WTC11 (cell line): ENCODE data around the gene ARHGEF10L. TPM values are rescaled to one million over a fixed set of nuclear protein-coding genes. Genes with fewer than 3 reads are reported as not detected.

Experiments used
- ATAC-seq: fragments of 200-7000 bp; cut with Tn5 transposase; 2 replicates; pipeline ENCODE4 v1.10.0; 2021; ENCODE audit warnings: mild to moderate bottlenecking, moderate library complexity
- CTCF ChIA-PET: fragments of 300-600 bp; sonication (Branson Sonifier 250); formaldehyde crosslinking; loops from one replicate; lab custom pipeline; 2021; ENCODE audit warnings: antibody characterized with exemption; lab: Charles Lee
- POLR2A ChIA-PET: fragments of 350-600 bp; sonication (Branson Sonifier 250); formaldehyde crosslinking; loops from one replicate; lab custom pipeline; 2021; ENCODE audit warnings: antibody characterized with exemption; lab: Charles Lee
- DNase-seq: peaks from one replicate; pipeline ENCODE4 v3.0.0; 2021; ENCODE audit warnings: low spot score
- H3K27ac Mint-ChIP-seq: 2 replicates; pipeline ENCODE4 v1.8.0; 2021; ENCODE audit warnings: mixed read lengths
- H3K27me3 Mint-ChIP-seq: 2 replicates; pipeline ENCODE4 v1.8.0; 2021; ENCODE audit warnings: low read depth, mild to moderate bottlenecking, moderate library complexity, mixed read lengths
- H3K36me3 Mint-ChIP-seq: 2 replicates; pipeline ENCODE4 v1.8.0; 2021; ENCODE audit warnings: mixed read lengths
- H3K4me1 Mint-ChIP-seq: 2 replicates; pipeline ENCODE4 v1.8.0; 2022; ENCODE audit warnings: mixed read lengths
- H3K4me3 Mint-ChIP-seq: 2 replicates; pipeline ENCODE4 v1.8.0; 2021; ENCODE audit warnings: mild to moderate bottlenecking, moderate library complexity, mixed read lengths
- H3K9me3 Mint-ChIP-seq: 2 replicates; pipeline ENCODE4 v1.8.0; 2021; ENCODE audit warnings: mixed read lengths
- FOXJ3 ChIP-seq: sonication (generic); formaldehyde crosslinking; IDR thresholded peaks from 2 replicates; pipeline ENCODE4 v1.9.0; 2021; ENCODE audit warnings: missing genetic modification reagents, mild to moderate bottlenecking, borderline replicate concordance
- KAT7 ChIP-seq: sonication (generic); formaldehyde crosslinking; IDR thresholded peaks from 2 replicates; pipeline ENCODE4 v1.8.1; 2023; ENCODE audit warnings: missing genetic modification reagents, mild to moderate bottlenecking, borderline replicate concordance
- MXD4 ChIP-seq: fragments of 250-450 bp; sonication (Bioruptor Pico); IDR thresholded peaks from 2 replicates; pipeline ENCODE4 v1.8.0; 2021; ENCODE audit warnings: mild to moderate bottlenecking, moderate library complexity, borderline replicate concordance
- OVOL2 ChIP-seq: fragments of 250-450 bp; sonication (Bioruptor Pico); IDR thresholded peaks from 2 replicates; pipeline ENCODE4 v1.9.0; 2021; ENCODE audit warnings: mild to moderate bottlenecking, borderline replicate concordance
- RELA ChIP-seq: sonication (generic); formaldehyde crosslinking; IDR thresholded peaks from 2 replicates; pipeline ENCODE4 v1.8.1; 2022; ENCODE audit warnings: missing genetic modification reagents, mild to moderate bottlenecking, borderline replicate concordance
- SMAD3 ChIP-seq: sonication (generic); formaldehyde crosslinking; IDR thresholded peaks from 2 replicates; pipeline ENCODE4 v1.8.0; 2022; ENCODE audit warnings: missing genetic modification reagents, mild to moderate bottlenecking, borderline replicate concordance
- SOX15 ChIP-seq: fragments of 250-450 bp; sonication (Bioruptor Pico); IDR thresholded peaks from 2 replicates; pipeline ENCODE4 v1.9.0; 2021; ENCODE audit warnings: mild to moderate bottlenecking
- SP1 ChIP-seq: sonication (generic); formaldehyde crosslinking; conservative IDR thresholded peaks from 2 replicates; pipeline ENCODE4 v1.8.1; 2022; ENCODE audit warnings: missing genetic modification reagents
- TP53 ChIP-seq: sonication (generic); formaldehyde crosslinking; IDR thresholded peaks from 2 replicates; pipeline ENCODE4 v1.8.1; 2023; ENCODE audit warnings: mild to moderate bottlenecking, missing genetic modification reagents
- ZNF232 ChIP-seq: sonication (generic); formaldehyde crosslinking; IDR thresholded peaks from 2 replicates; pipeline ENCODE4 v1.8.0; 2022; ENCODE audit warnings: mild to moderate bottlenecking, missing genetic modification reagents
- ZNF263 ChIP-seq: sonication (generic); formaldehyde crosslinking; IDR thresholded peaks from 2 replicates; pipeline ENCODE4 v1.8.1; 2022; ENCODE audit warnings: low read depth, mild to moderate bottlenecking, moderate library complexity, missing genetic modification reagents
- ZNF423 ChIP-seq: fragments of 250-450 bp; sonication (Bioruptor Pico); IDR thresholded peaks from 2 replicates; pipeline ENCODE4 v2.1.2; 2022; ENCODE audit warnings: mild to moderate bottlenecking, moderate library complexity
- total RNA-seq: library from RNA; stranded (reverse); gene quantifications from 3 replicates; pipeline ENCODE4 v1.2.3, GENCODE V29; 2021
- TF ChIP-seq, protein P1 (sequence below): fragments of 250-450 bp; sonication (Bioruptor Pico); IDR thresholded peaks from 2 replicates; pipeline ENCODE4 v2.1.2; 2022; ENCODE audit warnings: mild to moderate bottlenecking, moderate library complexity
- TF ChIP-seq, protein P2 (sequence below): sonication (generic); formaldehyde crosslinking; IDR thresholded peaks from 2 replicates; pipeline ENCODE4 v1.8.0; 2022; ENCODE audit warnings: mild to moderate bottlenecking, missing genetic modification reagents
- TF ChIP-seq, protein P3 (sequence below): fragments of 200-600 bp; IDR thresholded peaks from 2 replicates; pipeline ENCODE4 v1.8.0; 2022; ENCODE audit warnings: antibody characterized with exemption
- TF ChIP-seq, protein P4 (sequence below): sonication (generic); formaldehyde crosslinking; IDR thresholded peaks from 2 replicates; pipeline ENCODE4 v1.8.1; 2022; ENCODE audit warnings: mild to moderate bottlenecking, moderate library complexity, missing genetic modification reagents
- TF ChIP-seq, protein P5 (sequence below): fragments of 250-450 bp; sonication (Bioruptor Pico); IDR thresholded peaks from 2 replicates; pipeline ENCODE4 v1.9.0; 2021; ENCODE audit warnings: mild to moderate bottlenecking
- TF ChIP-seq, protein P6 (sequence below): sonication (generic); formaldehyde crosslinking; IDR thresholded peaks from 2 replicates; pipeline ENCODE4 v1.8.1; 2022; ENCODE audit warnings: mild to moderate bottlenecking, missing genetic modification reagents, moderate library complexity, borderline replicate concordance
- TF ChIP-seq, protein P7 (sequence below): fragments of 250-450 bp; sonication (Bioruptor Pico); conservative IDR thresholded peaks from 2 replicates; pipeline ENCODE4 v1.9.0; 2021; ENCODE audit warnings: mild to moderate bottlenecking
- TF ChIP-seq, protein P8 (sequence below): sonication (generic); formaldehyde crosslinking; IDR thresholded peaks from 2 replicates; pipeline ENCODE4 v1.8.0; 2023; ENCODE audit warnings: missing genetic modification reagents

The ARHGEF10L gene
- total RNA-seq, 1 experiment from 2014 or later, result 34.4 TPM

DNA sequence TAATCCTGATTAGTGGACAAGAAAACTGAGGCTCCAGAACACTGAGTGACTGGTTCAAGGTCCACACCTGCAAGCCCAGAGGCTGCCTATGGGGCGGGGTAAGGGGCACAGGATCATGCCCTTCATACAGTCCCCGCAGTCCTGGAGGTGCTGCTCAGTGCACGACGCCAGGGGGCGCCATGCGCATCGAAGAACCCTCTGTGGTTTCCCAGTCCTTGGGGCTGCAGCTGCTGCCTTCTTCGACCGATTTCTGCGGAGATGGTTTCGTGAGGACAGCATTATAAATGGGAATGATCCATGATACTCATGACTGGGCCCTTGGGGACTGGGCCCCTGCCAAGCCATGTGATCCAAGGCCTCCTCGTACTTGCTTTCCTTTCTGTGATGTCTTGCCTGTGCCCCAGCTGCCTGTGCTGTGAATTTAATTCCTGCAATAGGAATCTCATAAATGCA, 37.1 kb upstream of the ARHGEF10L start:
- DNase-seq (peak; percentile 97), ATAC-seq (peak; percentile 99)
- no peaks in the 10 kb centered on the region; the same call in none of the 2 replicates for H3K36me3 Mint-ChIP-seq
- peaks cover 7% of the 10 kb centered on the region; the same call in 1 of the 2 replicates for H3K4me1 Mint-ChIP-seq
- H3K27me3 Mint-ChIP-seq, result 0 out of 2 replicates have a peak, but pooled peaks cover 4% of the 10 kb centered on the region
- no peak overlapping the region for H3K4me3 Mint-ChIP-seq
- peaks cover 16% of the 10 kb centered on the region for H3K9me3 Mint-ChIP-seq
- ChIA-PET CTCF (interaction anchor here (0.7 to 13.0 kb wide), 44 partner anchors 8 to 314 kb away, joined by 3 to 273 read pairs (median 5); no protein-coding TSS in a partner anchor), POLR2A (interaction anchor here (0.6 to 1.2 kb wide), 4 partner anchors 46 to 85 kb away, joined by 3 to 4 read pairs (median 3); no protein-coding TSS in a partner anchor)
- H3K27ac Mint-ChIP-seq, result no peak overlapping the region
- TF ChIP-seq, protein P1, sequence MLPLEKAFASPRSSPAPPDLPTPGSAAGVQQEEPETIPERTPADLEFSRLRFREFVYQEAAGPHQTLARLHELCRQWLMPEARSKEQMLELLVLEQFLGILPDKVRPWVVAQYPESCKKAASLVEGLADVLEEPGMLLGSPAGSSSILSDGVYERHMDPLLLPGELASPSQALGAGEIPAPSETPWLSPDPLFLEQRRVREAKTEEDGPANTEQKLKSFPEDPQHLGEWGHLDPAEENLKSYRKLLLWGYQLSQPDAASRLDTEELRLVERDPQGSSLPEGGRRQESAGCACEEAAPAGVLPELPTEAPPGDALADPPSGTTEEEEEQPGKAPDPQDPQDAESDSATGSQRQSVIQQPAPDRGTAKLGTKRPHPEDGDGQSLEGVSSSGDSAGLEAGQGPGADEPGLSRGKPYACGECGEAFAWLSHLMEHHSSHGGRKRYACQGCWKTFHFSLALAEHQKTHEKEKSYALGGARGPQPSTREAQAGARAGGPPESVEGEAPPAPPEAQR, result no peak
- no peak for TF ChIP-seq ZNF263
- TF ChIP-seq SMAD3, result 0 out of 2 replicates have a peak, but pooled peaks have one; percentile 39
- TF ChIP-seq, protein P2, sequence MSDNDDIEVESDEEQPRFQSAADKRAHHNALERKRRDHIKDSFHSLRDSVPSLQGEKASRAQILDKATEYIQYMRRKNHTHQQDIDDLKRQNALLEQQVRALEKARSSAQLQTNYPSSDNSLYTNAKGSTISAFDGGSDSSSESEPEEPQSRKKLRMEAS, result peak; percentile 33; the same call in 1 of the 2 replicates
- TF ChIP-seq, protein P3, sequence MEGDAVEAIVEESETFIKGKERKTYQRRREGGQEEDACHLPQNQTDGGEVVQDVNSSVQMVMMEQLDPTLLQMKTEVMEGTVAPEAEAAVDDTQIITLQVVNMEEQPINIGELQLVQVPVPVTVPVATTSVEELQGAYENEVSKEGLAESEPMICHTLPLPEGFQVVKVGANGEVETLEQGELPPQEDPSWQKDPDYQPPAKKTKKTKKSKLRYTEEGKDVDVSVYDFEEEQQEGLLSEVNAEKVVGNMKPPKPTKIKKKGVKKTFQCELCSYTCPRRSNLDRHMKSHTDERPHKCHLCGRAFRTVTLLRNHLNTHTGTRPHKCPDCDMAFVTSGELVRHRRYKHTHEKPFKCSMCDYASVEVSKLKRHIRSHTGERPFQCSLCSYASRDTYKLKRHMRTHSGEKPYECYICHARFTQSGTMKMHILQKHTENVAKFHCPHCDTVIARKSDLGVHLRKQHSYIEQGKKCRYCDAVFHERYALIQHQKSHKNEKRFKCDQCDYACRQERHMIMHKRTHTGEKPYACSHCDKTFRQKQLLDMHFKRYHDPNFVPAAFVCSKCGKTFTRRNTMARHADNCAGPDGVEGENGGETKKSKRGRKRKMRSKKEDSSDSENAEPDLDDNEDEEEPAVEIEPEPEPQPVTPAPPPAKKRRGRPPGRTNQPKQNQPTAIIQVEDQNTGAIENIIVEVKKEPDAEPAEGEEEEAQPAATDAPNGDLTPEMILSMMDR, result peak; percentile 97
- TF ChIP-seq RELA (CRISPR knock-in tag), result no peak
- peak; percentile 62; the same call in 1 of the 2 replicates for TF ChIP-seq ZNF232 (CRISPR knock-in tag)

DNA sequence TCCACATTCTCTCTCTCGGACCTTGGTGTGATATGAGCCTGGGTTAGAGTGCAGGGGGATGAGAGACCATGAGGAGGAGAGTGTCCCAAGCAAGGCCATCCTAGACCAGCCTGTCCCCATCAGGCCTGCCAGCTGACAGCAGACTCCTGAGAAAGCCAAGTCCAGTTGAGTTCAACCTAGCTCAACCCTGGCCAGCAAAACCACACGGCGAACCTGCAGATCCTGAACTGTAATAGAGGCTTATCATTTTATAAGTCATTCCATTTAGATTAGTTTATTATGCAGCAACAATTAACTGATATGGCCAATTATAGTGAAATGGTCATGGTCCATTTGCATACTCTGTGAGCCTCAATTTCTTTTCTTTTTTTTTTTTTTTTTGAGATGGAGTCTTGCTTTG, 36.4 kb upstream of the ARHGEF10L start:
- Mint-ChIP-seq H3K27ac (no peak overlapping the region), H3K36me3 (no peaks in the 10 kb centered on the region; the same call in none of the 2 replicates), H3K4me1 (peaks cover 7% of the 10 kb centered on the region; the same call in 1 of the 2 replicates), H3K27me3 (0 out of 2 replicates have a peak, but pooled peaks cover 4% of the 10 kb centered on the region), H3K9me3 (peaks cover 9% of the 10 kb centered on the region), H3K4me3 (no peak overlapping the region)
- ATAC-seq (no peak), DNase-seq (no peak)
- POLR2A ChIA-PET, result interaction anchor here (0.8 to 1.2 kb wide), 2 partner anchors 70 to 84 kb away, joined by 3 to 4 read pairs; no protein-coding TSS in a partner anchor
- CTCF ChIA-PET, result interaction anchor here (0.9 to 13.0 kb wide), 29 partner anchors 8 to 241 kb away, joined by 3 to 273 read pairs (median 6); no protein-coding TSS in a partner anchor
- no peak for TF ChIP-seq KAT7 (CRISPR knock-in tag)
- no peak for TF ChIP-seq ZNF423 (CRISPR knock-in tag)
- TF ChIP-seq, protein P4, sequence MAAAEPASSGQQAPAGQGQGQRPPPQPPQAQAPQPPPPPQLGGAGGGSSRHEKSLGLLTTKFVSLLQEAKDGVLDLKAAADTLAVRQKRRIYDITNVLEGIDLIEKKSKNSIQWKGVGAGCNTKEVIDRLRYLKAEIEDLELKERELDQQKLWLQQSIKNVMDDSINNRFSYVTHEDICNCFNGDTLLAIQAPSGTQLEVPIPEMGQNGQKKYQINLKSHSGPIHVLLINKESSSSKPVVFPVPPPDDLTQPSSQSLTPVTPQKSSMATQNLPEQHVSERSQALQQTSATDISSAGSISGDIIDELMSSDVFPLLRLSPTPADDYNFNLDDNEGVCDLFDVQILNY, result no peak
- TF ChIP-seq, protein P5, sequence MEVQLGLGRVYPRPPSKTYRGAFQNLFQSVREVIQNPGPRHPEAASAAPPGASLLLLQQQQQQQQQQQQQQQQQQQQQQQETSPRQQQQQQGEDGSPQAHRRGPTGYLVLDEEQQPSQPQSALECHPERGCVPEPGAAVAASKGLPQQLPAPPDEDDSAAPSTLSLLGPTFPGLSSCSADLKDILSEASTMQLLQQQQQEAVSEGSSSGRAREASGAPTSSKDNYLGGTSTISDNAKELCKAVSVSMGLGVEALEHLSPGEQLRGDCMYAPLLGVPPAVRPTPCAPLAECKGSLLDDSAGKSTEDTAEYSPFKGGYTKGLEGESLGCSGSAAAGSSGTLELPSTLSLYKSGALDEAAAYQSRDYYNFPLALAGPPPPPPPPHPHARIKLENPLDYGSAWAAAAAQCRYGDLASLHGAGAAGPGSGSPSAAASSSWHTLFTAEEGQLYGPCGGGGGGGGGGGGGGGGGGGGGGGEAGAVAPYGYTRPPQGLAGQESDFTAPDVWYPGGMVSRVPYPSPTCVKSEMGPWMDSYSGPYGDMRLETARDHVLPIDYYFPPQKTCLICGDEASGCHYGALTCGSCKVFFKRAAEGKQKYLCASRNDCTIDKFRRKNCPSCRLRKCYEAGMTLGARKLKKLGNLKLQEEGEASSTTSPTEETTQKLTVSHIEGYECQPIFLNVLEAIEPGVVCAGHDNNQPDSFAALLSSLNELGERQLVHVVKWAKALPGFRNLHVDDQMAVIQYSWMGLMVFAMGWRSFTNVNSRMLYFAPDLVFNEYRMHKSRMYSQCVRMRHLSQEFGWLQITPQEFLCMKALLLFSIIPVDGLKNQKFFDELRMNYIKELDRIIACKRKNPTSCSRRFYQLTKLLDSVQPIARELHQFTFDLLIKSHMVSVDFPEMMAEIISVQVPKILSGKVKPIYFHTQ (CRISPR knock-in tag), result no peak
- TF ChIP-seq, protein P6, sequence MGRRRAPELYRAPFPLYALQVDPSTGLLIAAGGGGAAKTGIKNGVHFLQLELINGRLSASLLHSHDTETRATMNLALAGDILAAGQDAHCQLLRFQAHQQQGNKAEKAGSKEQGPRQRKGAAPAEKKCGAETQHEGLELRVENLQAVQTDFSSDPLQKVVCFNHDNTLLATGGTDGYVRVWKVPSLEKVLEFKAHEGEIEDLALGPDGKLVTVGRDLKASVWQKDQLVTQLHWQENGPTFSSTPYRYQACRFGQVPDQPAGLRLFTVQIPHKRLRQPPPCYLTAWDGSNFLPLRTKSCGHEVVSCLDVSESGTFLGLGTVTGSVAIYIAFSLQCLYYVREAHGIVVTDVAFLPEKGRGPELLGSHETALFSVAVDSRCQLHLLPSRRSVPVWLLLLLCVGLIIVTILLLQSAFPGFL, result no peak
- no peak for TF ChIP-seq MXD4
- TF ChIP-seq SOX15, result no peak
- TF ChIP-seq OVOL2, result no peak
- TF ChIP-seq TP53 (CRISPR knock-in tag), result no peak
- TF ChIP-seq, protein P7, sequence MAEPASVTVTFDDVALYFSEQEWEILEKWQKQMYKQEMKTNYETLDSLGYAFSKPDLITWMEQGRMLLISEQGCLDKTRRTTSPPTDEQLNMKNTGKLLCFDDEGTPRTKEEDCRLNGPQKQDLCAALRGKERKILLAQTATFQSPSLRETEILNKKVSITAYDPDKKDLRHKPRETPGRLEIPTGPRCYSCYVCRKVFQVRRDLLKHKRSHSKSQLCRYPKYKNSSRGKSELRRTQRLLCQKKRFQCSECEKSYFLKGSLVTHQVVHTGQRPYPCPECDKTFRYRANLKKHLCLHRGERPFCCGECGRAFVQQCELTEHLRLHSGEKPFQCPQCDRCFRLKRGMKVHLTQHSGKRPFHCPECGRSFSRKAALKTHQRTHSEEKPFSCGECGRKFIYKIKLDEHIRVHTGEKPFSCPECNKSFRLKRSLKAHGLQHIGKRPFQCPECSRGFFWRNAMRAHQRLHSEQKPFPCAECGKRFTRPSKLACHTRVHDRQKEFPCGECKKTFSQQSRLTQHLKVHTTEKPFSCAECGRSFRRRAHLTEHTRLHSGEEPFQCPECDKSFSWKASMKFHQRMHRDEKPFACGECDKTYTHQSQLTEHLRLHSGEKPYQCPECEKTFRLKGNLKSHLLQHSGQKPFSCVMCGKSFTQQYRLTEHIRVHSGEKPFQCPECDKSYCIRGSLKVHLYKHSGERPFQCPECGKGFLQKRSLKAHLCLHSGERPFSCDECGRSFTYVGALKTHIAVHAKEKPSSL (CRISPR knock-in tag), result no peak
- TF ChIP-seq, protein P3, result no peak
- TF ChIP-seq FOXJ3 (CRISPR knock-in tag), result no peak
- TF ChIP-seq, protein P8, sequence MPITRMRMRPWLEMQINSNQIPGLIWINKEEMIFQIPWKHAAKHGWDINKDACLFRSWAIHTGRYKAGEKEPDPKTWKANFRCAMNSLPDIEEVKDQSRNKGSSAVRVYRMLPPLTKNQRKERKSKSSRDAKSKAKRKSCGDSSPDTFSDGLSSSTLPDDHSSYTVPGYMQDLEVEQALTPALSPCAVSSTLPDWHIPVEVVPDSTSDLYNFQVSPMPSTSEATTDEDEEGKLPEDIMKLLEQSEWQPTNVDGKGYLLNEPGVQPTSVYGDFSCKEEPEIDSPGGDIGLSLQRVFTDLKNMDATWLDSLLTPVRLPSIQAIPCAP, result no peak
- no peak for TF ChIP-seq SP1 (CRISPR knock-in tag)
